Measurements from ENCODE around the gene GPR18. TPM values are rescaled to one million over a fixed set of nuclear protein-coding genes. Genes with fewer than 3 reads are reported as not detected.

The GPR18 gene
- polyA plus RNA-seq, 1 donor (not counting 4 experiments of a cell fraction or from before 2014, with no cell fraction given) = not detected

GRCh38 chr13:99255271-99255670 lies 2.9 kb downstream of the GPR18 start:
- Histone ChIP-seq H3K27ac (ENCODE audit: control insufficient read depth, insufficient read depth, low read length) (no peak overlapping the region), H3K9me1 (ENCODE audit: control insufficient read depth, extremely low read depth, insufficient read depth, low read length) (no peaks in the 10 kb centered on the region), H3K4me1 (ENCODE audit: control insufficient read depth, extremely low read depth, insufficient read depth, low read length) (no peaks in the 10 kb centered on the region), H3K9ac (ENCODE audit: control insufficient read depth, extremely low read depth, insufficient read depth, low read length) (no peak overlapping the region), H4K20me1 (ENCODE audit: control insufficient read depth, extremely low read depth, insufficient read depth, low read length) (no peaks in the 10 kb centered on the region), H3K4me3 (ENCODE audit: control insufficient read depth in 2 of 3, extremely low read depth in 1 of 3, insufficient read depth in 2 of 3, low read depth in 1 of 3, low read length in 3 of 3) (no peak overlapping the region), H3K4me2 (ENCODE audit: control insufficient read depth, extremely low read depth, insufficient read depth, low read depth, low read length) (no peak overlapping the region), H3K9me3 (ENCODE audit: control insufficient read depth, low read depth, low read length) (no peaks in the 10 kb centered on the region), H2AFZ (ENCODE audit: control insufficient read depth, low read length) (no peak overlapping the region), H3K36me3 (ENCODE audit: control insufficient read depth in 2 of 2, extremely low read depth in 1 of 2, insufficient read depth in 2 of 2, low read length in 2 of 2) (peaks cover 3 to 4% of the 10 kb centered on the region in 2 experiments), H3K27me3 (ENCODE audit: control insufficient read depth, extremely low read depth, insufficient read depth, low read length) (no peaks in the 10 kb centered on the region), H3K79me2 (ENCODE audit: control insufficient read depth, insufficient read depth, low read length) (peaks cover 5% of the 10 kb centered on the region)
- dilution Hi-C loops (cut with MboI; ENCODE audit: extremely low pct_ligation_motif_present, low sequenced_read_pairs) = no loop called here
- DNase-seq (ENCODE audit: low read depth, low spot score) (no peak), FAIRE-seq (no peak)
- TF ChIP-seq EZH2 (IDR thresholded peaks at IDR 0.05; ENCODE audit: low read length) (no peak), CTCF (optimal IDR thresholded peaks at IDR 0.05 in 1 of 3, IDR thresholded peaks at IDR 0.05 in 1 of 3, conservative IDR thresholded peaks at IDR 0.05 in 1 of 3; ENCODE audit: extremely low read depth in 1 of 3, insufficient read depth in 2 of 3, low read length in 3 of 3) (no peak)

GRCh38 chr13:99254830-99255229 lies 3.3 kb downstream of the GPR18 start:
- no peak overlapping the region for H2AFZ ChIP-seq (ENCODE audit: control insufficient read depth, low read length)
- peaks cover 3 to 4% of the 10 kb centered on the region in 2 experiments for H3K36me3 ChIP-seq (ENCODE audit: control insufficient read depth in 2 of 2, extremely low read depth in 1 of 2, insufficient read depth in 2 of 2, low read length in 2 of 2)
- FAIRE-seq = no peak
- no peak overlapping the region for H3K4me2 ChIP-seq (ENCODE audit: control insufficient read depth, extremely low read depth, insufficient read depth, low read depth, low read length)
- H3K9ac ChIP-seq (ENCODE audit: control insufficient read depth, extremely low read depth, insufficient read depth, low read length) = no peak overlapping the region
- no peaks in the 10 kb centered on the region for H3K9me3 ChIP-seq (ENCODE audit: control insufficient read depth, low read depth, low read length)
- H3K4me3 ChIP-seq (ENCODE audit: control insufficient read depth in 2 of 3, extremely low read depth in 1 of 3, insufficient read depth in 2 of 3, low read depth in 1 of 3, low read length in 3 of 3) = no peak overlapping the region
- dilution Hi-C loops (cut with MboI; ENCODE audit: extremely low pct_ligation_motif_present, low sequenced_read_pairs) = no loop called here
- H3K9me1 ChIP-seq (ENCODE audit: control insufficient read depth, extremely low read depth, insufficient read depth, low read length) = no peaks in the 10 kb centered on the region
- H3K79me2 ChIP-seq (ENCODE audit: control insufficient read depth, insufficient read depth, low read length) = peaks cover 5% of the 10 kb centered on the region
- DNase-seq (ENCODE audit: low read depth, low spot score) = no peak
- no peaks in the 10 kb centered on the region for H4K20me1 ChIP-seq (ENCODE audit: control insufficient read depth, extremely low read depth, insufficient read depth, low read length)
- no peaks in the 10 kb centered on the region for H3K4me1 ChIP-seq (ENCODE audit: control insufficient read depth, extremely low read depth, insufficient read depth, low read length)
- no peak overlapping the region for H3K27ac ChIP-seq (ENCODE audit: control insufficient read depth, insufficient read depth, low read length)
- TF ChIP-seq EZH2 (IDR thresholded peaks at IDR 0.05; ENCODE audit: low read length) (no peak), CTCF (optimal IDR thresholded peaks at IDR 0.05 in 1 of 3, IDR thresholded peaks at IDR 0.05 in 1 of 3, conservative IDR thresholded peaks at IDR 0.05 in 1 of 3; ENCODE audit: extremely low read depth in 1 of 3, insufficient read depth in 2 of 3, low read length in 3 of 3) (no peak)
- H3K27me3 ChIP-seq (ENCODE audit: control insufficient read depth, extremely low read depth, insufficient read depth, low read length) = no peaks in the 10 kb centered on the region

Data from keratinocyte (primary cell).